Uterus (tissue), 2 donors: ENCODE results near the gene THEM4.

Experiments used
- CTCF ChIP-seq, 4 experiments: fragments of 200-600 bp in 2 of 4; fragments of 450-650 bp in 2 of 4; sonication (generic) in 2 of 4; IDR thresholded peaks; one replicate each; pipeline ENCODE4 v1.5.1; 2016 to 2019; ENCODE audit warnings: antibody characterized with exemption in 4 of 4, mild to moderate bottlenecking in 2 of 4, moderate library complexity in 1 of 4
- POLR2A ChIP-seq, 2 donors: fragments of 450-650 bp; IDR thresholded peaks; one replicate each; pipeline ENCODE4 v1.6.1; 2016; ENCODE audit warnings: antibody characterized with exemption in 2 of 2, mild to moderate bottlenecking in 1 of 2, moderate library complexity in 1 of 2

GRCh38 chr1:151952811-151953210 lies 43.5 kb upstream of the THEM4 start:
- TF ChIP-seq CTCF (IDR thresholded peaks at IDR 0.05) (no peak), POLR2A (IDR thresholded peaks at IDR 0.05) (no peak)
